ENCODE results near the gene HMGB1.

HMGB1 gene

DNA sequence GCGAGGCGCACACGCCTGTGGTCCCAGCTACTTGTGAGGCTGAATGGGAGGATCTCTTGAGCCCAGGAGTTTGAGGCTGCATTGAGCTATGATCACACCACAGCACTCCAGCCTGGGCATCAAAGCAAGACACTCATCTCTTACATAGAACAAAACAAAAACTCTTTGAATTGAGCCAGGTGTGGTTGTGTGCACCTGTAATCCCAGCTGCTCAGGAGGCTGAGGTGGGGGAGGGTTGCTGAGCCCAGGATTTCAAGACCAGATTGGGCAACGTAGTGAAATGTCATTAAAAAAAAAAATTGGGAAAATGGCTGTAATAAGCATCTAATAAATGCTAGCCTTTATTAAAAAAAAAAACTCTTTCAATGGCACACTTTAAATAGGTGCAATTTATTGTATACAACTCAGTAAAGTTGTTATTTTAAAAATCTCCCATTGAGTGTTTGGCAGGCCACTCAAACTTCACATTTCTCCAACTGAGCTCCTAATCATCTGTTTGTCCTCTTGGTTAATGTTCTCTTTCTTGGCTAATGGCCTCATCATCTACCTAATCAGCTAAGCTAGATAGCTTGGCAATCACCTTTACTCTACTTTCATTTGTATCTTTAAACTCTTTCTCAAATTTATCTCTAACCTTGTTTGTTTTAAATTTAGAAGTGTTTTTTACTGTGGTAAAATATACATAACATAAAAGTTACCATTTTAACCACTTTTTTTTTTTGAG, 28.1 kb upstream of the HMGB1 start:
- no peaks in the 10 kb centered on the region for H3K36me3 ChIP-seq (ENCODE audit: control insufficient read depth, insufficient read depth, low read length)
- no peak for DNase-seq
- no peak overlapping the region for H3K4me3 ChIP-seq (ENCODE audit: insufficient read depth, low read depth, low read length, poor library complexity, severe bottlenecking)
- no peak overlapping the region for H3K27ac ChIP-seq (ENCODE audit: insufficient read depth, low read length, poor library complexity, severe bottlenecking)
- no peaks in the 10 kb centered on the region for H3K9me3 ChIP-seq (ENCODE audit: control insufficient read depth, low read length)
- H3K4me1 ChIP-seq (ENCODE audit: control insufficient read depth, insufficient read depth, low read length, poor library complexity, severe bottlenecking): no peaks in the 10 kb centered on the region
- no peaks in the 10 kb centered on the region for H3K27me3 ChIP-seq (replicated peaks; ENCODE audit: control insufficient read depth, insufficient read depth, low read length, poor library complexity, severe bottlenecking)

DNA sequence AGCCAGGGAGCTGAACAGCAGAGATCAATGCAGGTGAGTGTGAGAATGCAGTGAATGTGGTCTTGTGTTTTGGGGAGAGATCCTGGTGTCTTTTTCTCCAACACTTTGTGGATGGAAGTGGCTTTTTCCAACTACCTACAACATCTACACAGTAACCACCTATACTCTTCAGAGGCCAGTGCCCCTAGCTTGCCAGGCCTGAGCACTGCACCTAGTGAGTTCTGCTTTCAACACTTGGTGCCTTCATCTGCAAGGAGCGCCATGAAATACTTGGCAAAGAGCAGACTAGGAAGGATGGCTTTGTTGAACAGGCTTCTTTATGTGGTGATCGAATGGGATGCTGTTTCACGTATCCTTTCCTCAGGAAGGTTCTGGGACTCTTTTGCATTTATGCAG, 21.3 kb upstream of the HMGB1 start:
- Histone ChIP-seq H3K4me1 (ENCODE audit: control insufficient read depth, insufficient read depth, low read length, poor library complexity, severe bottlenecking) (no peaks in the 10 kb centered on the region), H3K36me3 (ENCODE audit: control insufficient read depth, insufficient read depth, low read length) (no peaks in the 10 kb centered on the region), H3K27ac (ENCODE audit: insufficient read depth, low read length, poor library complexity, severe bottlenecking) (no peak overlapping the region), H3K4me3 (ENCODE audit: insufficient read depth, low read depth, low read length, poor library complexity, severe bottlenecking) (no peak overlapping the region), H3K27me3 (replicated peaks; ENCODE audit: control insufficient read depth, insufficient read depth, low read length, poor library complexity, severe bottlenecking) (no peaks in the 10 kb centered on the region), H3K9me3 (ENCODE audit: control insufficient read depth, low read length) (no peaks in the 10 kb centered on the region)
- no peak for DNase-seq

DNA sequence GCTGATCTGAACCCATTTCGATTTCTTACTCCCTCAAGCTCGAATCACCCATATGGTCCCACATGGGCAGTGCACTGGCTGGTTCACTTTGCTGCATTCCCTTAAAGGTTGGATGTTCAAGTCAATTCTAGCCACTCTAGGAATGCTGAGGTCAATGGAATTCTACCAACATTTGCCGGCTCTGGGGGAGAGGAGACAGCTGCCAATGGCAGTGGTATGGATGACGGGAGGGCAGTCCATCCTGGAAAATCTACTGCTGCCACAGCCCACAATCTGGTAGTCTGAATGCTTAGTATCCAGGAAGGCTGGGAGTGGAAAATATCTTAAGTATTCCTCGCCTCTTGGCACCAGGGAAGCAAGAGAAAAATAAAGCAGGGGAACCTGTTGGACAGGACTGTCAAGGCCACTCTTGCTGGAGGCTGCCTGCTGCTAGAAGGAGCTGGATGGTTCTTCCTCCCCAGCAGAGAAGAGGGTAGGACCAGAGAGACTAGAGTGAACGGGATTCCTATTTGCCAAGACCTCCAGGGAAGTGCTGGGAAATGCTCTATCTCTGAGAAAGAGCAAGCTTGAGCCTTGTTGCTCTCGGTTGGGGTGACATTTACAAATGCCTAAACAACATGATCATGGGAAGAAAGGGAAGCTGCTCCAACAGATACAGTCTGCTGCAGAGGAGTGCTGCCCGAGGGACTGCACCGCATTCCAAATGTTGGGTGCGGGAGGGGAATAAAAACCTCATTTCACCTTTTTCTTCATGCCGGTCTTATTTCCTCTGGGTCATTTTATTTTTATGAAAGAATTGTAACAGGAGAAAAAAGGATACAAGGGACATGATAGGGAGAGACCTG, 20.7 kb upstream of the HMGB1 start:
- no peaks in the 10 kb centered on the region for H3K36me3 ChIP-seq (ENCODE audit: control insufficient read depth, insufficient read depth, low read length)
- no peak for DNase-seq
- H3K4me1 ChIP-seq (ENCODE audit: control insufficient read depth, insufficient read depth, low read length, poor library complexity, severe bottlenecking): no peaks in the 10 kb centered on the region
- H3K27ac ChIP-seq (ENCODE audit: insufficient read depth, low read length, poor library complexity, severe bottlenecking): no peak overlapping the region
- no peak overlapping the region for H3K4me3 ChIP-seq (ENCODE audit: insufficient read depth, low read depth, low read length, poor library complexity, severe bottlenecking)
- H3K27me3 ChIP-seq (replicated peaks; ENCODE audit: control insufficient read depth, insufficient read depth, low read length, poor library complexity, severe bottlenecking): no peaks in the 10 kb centered on the region
- no peaks in the 10 kb centered on the region for H3K9me3 ChIP-seq (ENCODE audit: control insufficient read depth, low read length)

GRCh38 chr13:30481241-30481760, 15.6 kb upstream of the HMGB1 start:
- Histone ChIP-seq H3K27ac (ENCODE audit: insufficient read depth, low read length, poor library complexity, severe bottlenecking) (no peak overlapping the region), H3K9me3 (ENCODE audit: control insufficient read depth, low read length) (no peaks in the 10 kb centered on the region), H3K4me3 (ENCODE audit: insufficient read depth, low read depth, low read length, poor library complexity, severe bottlenecking) (no peak overlapping the region), H3K4me1 (ENCODE audit: control insufficient read depth, insufficient read depth, low read length, poor library complexity, severe bottlenecking) (no peaks in the 10 kb centered on the region), H3K36me3 (ENCODE audit: control insufficient read depth, insufficient read depth, low read length) (no peaks in the 10 kb centered on the region), H3K27me3 (replicated peaks; ENCODE audit: control insufficient read depth, insufficient read depth, low read length, poor library complexity, severe bottlenecking) (no peaks in the 10 kb centered on the region)
- no peak for DNase-seq

- no peaks in the 10 kb centered on the region for H3K36me3 ChIP-seq (ENCODE audit: control insufficient read depth, insufficient read depth, low read length)
- DNase-seq: no peak
These were observed 14.7 kb upstream of the HMGB1 start for GRCh38 chr13:30480292-30480950.

GRCh38 chr13:30479883-30480219, 14.1 kb upstream of the HMGB1 start:
- Histone ChIP-seq H3K27me3 (replicated peaks; ENCODE audit: control insufficient read depth, insufficient read depth, low read length, poor library complexity, severe bottlenecking) (no peaks in the 10 kb centered on the region), H3K36me3 (ENCODE audit: control insufficient read depth, insufficient read depth, low read length) (no peaks in the 10 kb centered on the region), H3K9me3 (ENCODE audit: control insufficient read depth, low read length) (no peaks in the 10 kb centered on the region), H3K27ac (ENCODE audit: insufficient read depth, low read length, poor library complexity, severe bottlenecking) (no peak overlapping the region), H3K4me1 (ENCODE audit: control insufficient read depth, insufficient read depth, low read length, poor library complexity, severe bottlenecking) (no peaks in the 10 kb centered on the region), H3K4me3 (ENCODE audit: insufficient read depth, low read depth, low read length, poor library complexity, severe bottlenecking) (no peak overlapping the region)
- DNase-seq: no peak

More at GRCh38 chr13:30480292-30480950, 14.7 kb upstream of the HMGB1 start:
- Histone ChIP-seq H3K4me1 (ENCODE audit: control insufficient read depth, insufficient read depth, low read length, poor library complexity, severe bottlenecking) (no peaks in the 10 kb centered on the region), H3K9me3 (ENCODE audit: control insufficient read depth, low read length) (no peaks in the 10 kb centered on the region), H3K27ac (ENCODE audit: insufficient read depth, low read length, poor library complexity, severe bottlenecking) (no peak overlapping the region), H3K4me3 (ENCODE audit: insufficient read depth, low read depth, low read length, poor library complexity, severe bottlenecking) (no peak overlapping the region), H3K27me3 (replicated peaks; ENCODE audit: control insufficient read depth, insufficient read depth, low read length, poor library complexity, severe bottlenecking) (no peaks in the 10 kb centered on the region)

GRCh38 chr13:30479154-30479882, 13.6 kb upstream of the HMGB1 start:
- H3K27ac ChIP-seq (ENCODE audit: insufficient read depth, low read length, poor library complexity, severe bottlenecking): no peak overlapping the region
- no peaks in the 10 kb centered on the region for H3K36me3 ChIP-seq (ENCODE audit: control insufficient read depth, insufficient read depth, low read length)
- H3K4me3 ChIP-seq (ENCODE audit: insufficient read depth, low read depth, low read length, poor library complexity, severe bottlenecking): no peak overlapping the region
- no peaks in the 10 kb centered on the region for H3K9me3 ChIP-seq (ENCODE audit: control insufficient read depth, low read length)
- DNase-seq: no peak
- H3K27me3 ChIP-seq (replicated peaks; ENCODE audit: control insufficient read depth, insufficient read depth, low read length, poor library complexity, severe bottlenecking): no peaks in the 10 kb centered on the region
- H3K4me1 ChIP-seq (ENCODE audit: control insufficient read depth, insufficient read depth, low read length, poor library complexity, severe bottlenecking): no peaks in the 10 kb centered on the region

DNA sequence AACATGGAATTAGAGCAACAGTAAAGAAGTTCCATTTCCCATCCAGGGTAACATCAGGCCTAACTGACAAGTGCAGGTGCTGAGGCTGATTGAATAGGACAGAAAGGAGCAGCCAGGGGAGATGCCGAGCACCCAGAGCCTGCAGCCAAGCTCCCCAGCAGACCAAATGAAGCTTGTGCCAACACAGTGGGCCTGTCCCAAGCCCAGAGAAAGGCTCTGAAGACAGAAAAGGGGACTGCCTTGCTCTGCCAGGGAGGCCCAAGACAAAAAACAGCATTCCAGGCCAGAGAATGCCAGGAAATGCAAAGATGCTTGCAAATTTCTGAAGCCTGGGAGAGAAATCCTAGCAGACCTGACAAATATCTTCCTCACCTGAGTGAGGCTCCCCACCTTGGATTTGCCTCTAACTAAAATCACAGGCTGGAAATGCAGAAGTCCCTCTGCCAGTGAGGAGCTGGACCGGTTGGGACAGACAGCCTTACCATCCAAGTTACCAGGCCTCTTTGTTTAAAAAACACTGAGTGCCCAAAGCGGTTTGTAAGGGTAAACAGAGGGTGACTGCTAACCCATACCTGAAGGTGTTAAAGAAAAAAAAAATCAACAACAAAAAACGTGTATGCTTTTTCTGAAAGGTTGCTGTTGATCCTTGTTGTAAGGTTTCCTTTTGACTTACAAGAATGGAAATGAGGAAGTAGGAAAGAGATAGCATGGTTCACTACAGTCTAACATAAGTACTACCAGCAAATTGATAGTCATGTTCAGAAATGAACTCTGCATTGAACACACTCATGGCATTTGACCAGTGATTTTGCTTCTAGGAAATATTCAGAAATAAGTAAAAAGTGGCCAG, 11.8 kb upstream of the HMGB1 start:
- Histone ChIP-seq H3K27ac (ENCODE audit: insufficient read depth, low read length, poor library complexity, severe bottlenecking) (no peak overlapping the region), H3K4me3 (ENCODE audit: insufficient read depth, low read depth, low read length, poor library complexity, severe bottlenecking) (no peak overlapping the region), H3K27me3 (replicated peaks; ENCODE audit: control insufficient read depth, insufficient read depth, low read length, poor library complexity, severe bottlenecking) (no peaks in the 10 kb centered on the region), H3K36me3 (ENCODE audit: control insufficient read depth, insufficient read depth, low read length) (no peaks in the 10 kb centered on the region), H3K4me1 (ENCODE audit: control insufficient read depth, insufficient read depth, low read length, poor library complexity, severe bottlenecking) (no peaks in the 10 kb centered on the region), H3K9me3 (ENCODE audit: control insufficient read depth, low read length) (no peaks in the 10 kb centered on the region)
- DNase-seq: no peak

GRCh38 chr13:30473675-30474074, 7.9 kb upstream of the HMGB1 start:
- no peak for DNase-seq
- H3K4me1 ChIP-seq (ENCODE audit: control insufficient read depth, insufficient read depth, low read length, poor library complexity, severe bottlenecking): no peaks in the 10 kb centered on the region
- H3K9me3 ChIP-seq (ENCODE audit: control insufficient read depth, low read length): no peaks in the 10 kb centered on the region
- no peaks in the 10 kb centered on the region for H3K36me3 ChIP-seq (ENCODE audit: control insufficient read depth, insufficient read depth, low read length)
- H3K27ac ChIP-seq (ENCODE audit: insufficient read depth, low read length, poor library complexity, severe bottlenecking): no peak overlapping the region
- H3K27me3 ChIP-seq (replicated peaks; ENCODE audit: control insufficient read depth, insufficient read depth, low read length, poor library complexity, severe bottlenecking): no peaks in the 10 kb centered on the region
- no peak overlapping the region for H3K4me3 ChIP-seq (ENCODE audit: insufficient read depth, low read depth, low read length, poor library complexity, severe bottlenecking)
